Lower lobe of right lung (tissue), 2 donors: ENCODE results near the gene EPS15. TPM values are rescaled to one million over a fixed set of nuclear protein-coding genes. Genes with fewer than 3 reads are reported as not detected.
"Not testable (repeated sequence)": the region's sequence is repeated elsewhere in the genome, so short reads cannot be mapped to it uniquely, and the experiment has no call there.

Experiments
- ATAC-seq, 2 donors: fragments of 200-7000 bp; cut with Tn5 transposase; one replicate each; pipeline ENCODE4 v1.9.1; 2020 to 2022; ENCODE audit warnings: mild to moderate bottlenecking in 2 of 2, moderate library complexity in 2 of 2
- DNase-seq: peaks from one replicate; pipeline ENCODE4 v3.0.0-alpha.2; 2020
- H3K27ac ChIP-seq: fragments of 200-600 bp; one replicate; pipeline ENCODE4 v1.8.0; 2022
- H3K27me3 ChIP-seq: fragments of 200-600 bp; one replicate; pipeline ENCODE4 v1.8.0; 2022; ENCODE audit warnings: low read depth
- H3K36me3 ChIP-seq: fragments of 200-600 bp; one replicate; pipeline ENCODE4 v1.8.0; 2022; ENCODE audit warnings: mild to moderate bottlenecking
- H3K4me1 ChIP-seq: fragments of 200-600 bp; one replicate; pipeline ENCODE4 v1.8.0; 2022
- H3K4me3 ChIP-seq: fragments of 200-600 bp; one replicate; pipeline ENCODE4 v1.8.0; 2022; ENCODE audit warnings: mild to moderate bottlenecking
- H3K9me3 ChIP-seq: fragments of 200-600 bp; one replicate; pipeline ENCODE4 v1.8.0; 2022
- intact Hi-C: fragments of 100-400 bp; cut with DNase I; formaldehyde crosslinking; loops from one replicate; pipeline ENCODE4 v1.11.0; 2022
- total RNA-seq: library from RNA; stranded (reverse); fragmentation: NEBNext Ultra II Directional; extraction: Animal tissue kit (Norgen Biotek cat#: 25700); gene quantifications from one replicate; pipeline ENCODE4 v1.2.1, GENCODE V29; 2021
- TF ChIP-seq, protein P1 (sequence below): fragments of 200-600 bp; IDR thresholded peaks from one replicate; pipeline ENCODE4 v1.8.0; 2022; ENCODE audit warnings: antibody characterized with exemption, mild to moderate bottlenecking
- donor health status: DM: no; HTN: yes; CAD: no; lungs with severe emphysema.

The EPS15 gene
- total RNA-seq, 1 donor from 2014 or later: 90.2 TPM

GRCh38 chr1:51325878-51326755 is 192.9 kb downstream of the EPS15 start:
- DNase-seq (no peak), ATAC-seq (no peak)
- Histone ChIP-seq H3K4me3 (no peak overlapping the region), H3K27ac (no peak overlapping the region), H3K27me3 (no peaks in the 10 kb centered on the region), H3K9me3 (no peaks in the 10 kb centered on the region), H3K4me1 (peaks cover 11% of the 10 kb centered on the region), H3K36me3 (no peaks in the 10 kb centered on the region)
- intact Hi-C loops: no loop called here
- TF ChIP-seq, protein P1, sequence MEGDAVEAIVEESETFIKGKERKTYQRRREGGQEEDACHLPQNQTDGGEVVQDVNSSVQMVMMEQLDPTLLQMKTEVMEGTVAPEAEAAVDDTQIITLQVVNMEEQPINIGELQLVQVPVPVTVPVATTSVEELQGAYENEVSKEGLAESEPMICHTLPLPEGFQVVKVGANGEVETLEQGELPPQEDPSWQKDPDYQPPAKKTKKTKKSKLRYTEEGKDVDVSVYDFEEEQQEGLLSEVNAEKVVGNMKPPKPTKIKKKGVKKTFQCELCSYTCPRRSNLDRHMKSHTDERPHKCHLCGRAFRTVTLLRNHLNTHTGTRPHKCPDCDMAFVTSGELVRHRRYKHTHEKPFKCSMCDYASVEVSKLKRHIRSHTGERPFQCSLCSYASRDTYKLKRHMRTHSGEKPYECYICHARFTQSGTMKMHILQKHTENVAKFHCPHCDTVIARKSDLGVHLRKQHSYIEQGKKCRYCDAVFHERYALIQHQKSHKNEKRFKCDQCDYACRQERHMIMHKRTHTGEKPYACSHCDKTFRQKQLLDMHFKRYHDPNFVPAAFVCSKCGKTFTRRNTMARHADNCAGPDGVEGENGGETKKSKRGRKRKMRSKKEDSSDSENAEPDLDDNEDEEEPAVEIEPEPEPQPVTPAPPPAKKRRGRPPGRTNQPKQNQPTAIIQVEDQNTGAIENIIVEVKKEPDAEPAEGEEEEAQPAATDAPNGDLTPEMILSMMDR: no peak

GRCh38 chr1:51325391-51325790 is 193.7 kb downstream of the EPS15 start:
- no peak for DNase-seq
- ATAC-seq: no peak
- Histone ChIP-seq H3K27ac (no peak overlapping the region), H3K27me3 (no peaks in the 10 kb centered on the region), H3K4me3 (no peak overlapping the region), H3K4me1 (peaks cover 6% of the 10 kb centered on the region), H3K36me3 (no peaks in the 10 kb centered on the region), H3K9me3 (no peaks in the 10 kb centered on the region)
- TF ChIP-seq, protein P1: no peak
- intact Hi-C loops: no loop called here

DNA sequence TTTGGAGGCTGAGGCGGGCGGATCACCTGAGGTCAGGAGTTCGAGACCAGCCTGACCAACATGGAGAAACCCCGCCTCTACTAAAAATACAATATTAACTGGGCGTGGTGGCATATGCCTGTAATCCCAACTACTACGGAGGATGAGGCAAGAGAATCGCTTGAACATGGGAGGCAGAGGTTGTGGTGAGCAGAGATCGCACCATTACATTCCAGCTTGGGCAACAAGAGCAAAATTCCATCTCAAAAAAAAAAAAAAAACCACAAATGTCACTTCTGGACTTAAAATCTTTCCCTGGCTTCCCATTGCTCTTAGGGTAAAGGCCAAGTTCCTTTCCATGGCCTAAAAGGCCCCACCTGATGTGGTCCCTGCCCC is 194.1 kb downstream of the EPS15 start:
- intact Hi-C loops, H3K36me3 ChIP-seq, ATAC-seq, H3K4me3 ChIP-seq, H3K27ac ChIP-seq, H3K4me1 ChIP-seq, DNase-seq, H3K9me3 ChIP-seq, H3K27me3 ChIP-seq: not testable (repeated sequence)

GRCh38 chr1:51324251-51325010 is 194.6 kb downstream of the EPS15 start:
- H3K27me3 ChIP-seq: no peaks in the 10 kb centered on the region
- ATAC-seq (no peak), DNase-seq (no peak)
- H3K4me1 ChIP-seq: peaks cover under 1% of the 10 kb centered on the region
- H3K36me3 ChIP-seq: no peaks in the 10 kb centered on the region
- no peak overlapping the region for H3K27ac ChIP-seq
- intact Hi-C loops: no loop called here
- H3K9me3 ChIP-seq: no peaks in the 10 kb centered on the region
- TF ChIP-seq, protein P1: no peak
- no peak overlapping the region for H3K4me3 ChIP-seq

GRCh38 chr1:51323778-51324177 is 195.3 kb downstream of the EPS15 start:
- no peak for DNase-seq
- TF ChIP-seq, protein P1: no peak
- no peaks in the 10 kb centered on the region for H3K36me3 ChIP-seq

More at GRCh38 chr1:51323778-51324177, 195.3 kb downstream of the EPS15 start:
- Histone ChIP-seq H3K9me3 (no peaks in the 10 kb centered on the region), H3K27ac (no peak overlapping the region), H3K4me3 (no peak overlapping the region), H3K4me1 (no peaks in the 10 kb centered on the region), H3K27me3 (no peaks in the 10 kb centered on the region)
- ATAC-seq: no peak
- intact Hi-C loops: no loop called here
